ENCODE data around the gene TRNT1.

TRNT1 gene

DNA sequence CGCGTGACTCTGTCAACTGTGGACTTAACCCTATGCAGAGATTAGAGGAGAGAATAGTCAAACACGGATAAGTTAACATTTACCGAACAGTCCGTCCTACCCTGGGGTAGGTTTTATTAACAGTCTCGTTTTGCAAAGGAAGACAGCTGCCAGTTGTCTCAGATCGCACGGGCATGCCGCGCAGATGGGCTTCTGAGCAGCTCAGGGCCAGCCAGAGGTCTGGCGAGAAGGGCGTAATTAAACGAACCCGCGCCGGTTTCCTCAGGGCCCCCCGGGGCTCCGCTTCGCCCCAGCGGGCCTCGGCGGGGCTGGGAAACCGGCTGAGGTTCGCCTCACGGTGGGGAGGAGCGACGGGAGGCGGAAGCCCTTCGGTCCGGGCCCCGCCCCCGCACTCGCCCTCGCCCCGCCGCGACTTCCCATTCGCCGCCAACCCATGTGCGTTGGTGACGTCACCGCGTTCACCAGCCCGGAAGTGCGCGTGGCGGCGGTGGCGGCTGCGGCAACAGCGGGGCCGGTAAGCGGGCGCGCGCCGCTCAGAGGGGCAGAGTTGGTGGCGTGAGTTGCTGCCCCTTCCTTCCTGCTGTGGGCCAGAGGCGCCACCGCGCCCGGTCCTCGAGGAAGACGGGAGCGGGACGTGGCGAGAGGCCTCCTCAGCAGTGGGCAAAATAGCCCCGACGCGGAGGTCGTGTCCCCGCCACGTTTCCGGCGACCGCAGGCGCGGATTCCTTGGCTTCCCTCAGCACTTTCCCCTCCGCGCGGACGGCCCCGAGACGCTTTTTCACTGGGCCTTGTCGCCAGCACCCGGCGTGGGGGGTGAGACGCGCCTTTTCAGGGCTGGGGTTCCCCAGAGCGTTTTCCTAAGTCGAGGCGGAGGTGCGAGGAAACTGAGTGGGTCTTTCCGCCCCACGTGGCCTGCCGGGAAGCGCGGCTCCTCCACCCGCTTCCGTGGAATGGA is at the start of gene TRNT1:
TRNT1 (plus strand) TSS at position 464 of the 955 bp plus-strand sequence. CDS start 2,101 bp downstream, outside the sequence.
- peak; percentile 80 for DNase-seq

DNA sequence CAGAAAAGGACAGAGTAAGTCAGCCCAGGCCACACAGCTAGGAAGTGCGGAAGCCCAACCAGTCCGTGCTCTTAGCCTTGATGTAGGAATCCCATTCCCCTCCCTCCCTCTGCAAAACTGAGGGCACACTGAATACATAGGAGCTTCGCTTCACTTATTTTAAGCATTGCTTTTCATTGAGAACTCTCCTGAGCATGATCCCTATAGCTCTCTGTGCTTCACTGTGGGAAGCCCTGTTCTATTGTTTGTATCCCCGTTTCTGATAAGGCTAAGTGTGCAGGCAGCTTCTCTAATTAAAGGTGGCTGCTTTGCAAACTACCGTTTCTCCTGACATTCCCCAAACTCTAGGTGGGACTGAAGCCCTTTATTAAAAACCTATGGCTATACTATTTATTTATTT is 46.4 kb upstream of the TRNT1 start:
- DNase-seq = no peak

DNA sequence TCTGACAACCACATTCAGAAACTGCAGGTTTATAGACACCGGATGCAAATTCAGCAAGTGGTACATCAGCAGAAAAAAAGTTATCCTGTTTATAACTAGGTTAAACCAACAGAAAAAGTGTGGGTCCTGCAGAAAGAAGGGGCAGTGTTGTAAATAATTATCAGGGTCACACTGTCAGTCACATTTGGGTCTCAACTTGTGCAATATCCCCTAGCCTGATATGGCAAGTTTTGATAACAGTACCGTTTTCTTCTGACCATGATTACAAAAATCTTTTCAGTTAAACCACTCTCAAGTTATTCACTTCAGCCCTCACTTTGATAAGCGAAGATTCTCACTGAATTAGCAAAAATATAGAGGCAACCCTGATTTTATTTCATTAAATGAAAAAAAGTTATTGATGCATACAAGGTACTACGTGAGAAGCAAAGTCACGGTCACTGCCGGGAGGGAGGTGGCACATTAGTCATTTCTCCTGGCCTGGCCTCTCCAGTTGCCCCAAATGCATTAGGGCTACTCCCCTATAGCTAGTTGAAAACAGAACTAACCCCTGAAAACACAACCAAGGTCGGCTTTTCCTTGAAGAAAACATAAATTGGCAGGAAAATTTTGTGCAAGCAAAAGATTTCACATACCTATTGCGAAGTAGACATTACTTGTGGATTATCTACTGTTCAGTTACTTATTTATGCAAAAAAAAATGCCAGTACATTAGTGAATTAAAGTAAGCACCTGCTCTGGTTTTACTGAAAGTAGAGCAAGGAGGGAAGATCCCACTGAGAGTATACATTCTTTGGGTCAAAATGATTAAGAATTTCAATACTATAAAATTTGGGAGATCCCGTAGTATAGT is 45.1 kb upstream of the TRNT1 start:
- no peak for DNase-seq

DNA sequence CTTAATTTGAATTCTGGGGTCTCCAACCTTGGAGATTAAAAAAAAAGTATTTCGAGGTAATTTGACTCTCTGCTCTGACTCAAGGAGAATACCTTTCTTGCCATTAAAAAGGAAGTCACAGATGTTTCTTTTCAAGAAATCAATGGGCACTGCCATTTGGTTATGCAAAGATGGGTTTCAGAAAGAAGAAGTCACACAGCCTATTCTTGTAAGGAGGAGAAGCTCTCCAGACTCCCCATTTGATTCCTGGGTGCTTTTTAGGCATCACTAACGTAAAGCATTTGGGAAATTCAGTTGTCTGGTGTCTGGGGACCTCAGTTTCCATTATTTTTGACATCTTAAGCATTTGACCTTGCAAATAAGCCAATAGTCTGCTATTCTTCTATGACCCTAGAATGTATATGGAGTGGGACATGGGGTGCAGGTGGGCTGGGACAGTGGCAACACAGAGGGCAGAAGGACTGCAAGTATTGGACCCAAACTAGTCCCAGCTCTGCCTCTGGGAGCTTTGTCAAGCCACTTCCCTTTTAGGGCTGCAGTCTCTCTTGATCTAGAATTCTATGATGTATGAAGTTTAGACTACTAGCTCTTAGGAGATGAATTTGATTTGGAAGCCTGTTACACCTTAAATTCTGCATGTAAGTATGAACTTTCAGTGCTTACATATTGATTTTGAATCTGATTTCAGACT is 44.4 kb upstream of the TRNT1 start:
- DNase-seq = no peak

DNA sequence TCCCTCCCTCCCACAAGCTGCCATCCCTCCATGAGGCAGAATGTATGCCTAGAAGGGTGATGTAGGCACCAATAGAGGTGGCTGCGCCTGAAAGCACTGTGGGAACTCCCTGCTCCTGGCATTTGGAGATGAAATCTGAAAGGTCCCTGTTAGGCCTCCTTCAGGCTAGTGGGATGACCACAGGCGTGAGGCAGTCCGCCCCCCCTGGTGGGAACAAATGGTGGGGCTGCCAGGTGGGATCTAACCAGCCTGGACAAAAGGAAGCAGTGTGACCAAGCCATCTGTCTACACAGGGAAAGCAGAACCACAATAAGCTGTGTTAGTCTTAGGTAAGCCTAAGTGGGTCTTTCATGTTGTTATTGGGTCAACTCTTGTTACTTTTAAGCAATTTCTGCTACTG is 41.9 kb upstream of the TRNT1 start:
- DNase-seq = no peak

DNA sequence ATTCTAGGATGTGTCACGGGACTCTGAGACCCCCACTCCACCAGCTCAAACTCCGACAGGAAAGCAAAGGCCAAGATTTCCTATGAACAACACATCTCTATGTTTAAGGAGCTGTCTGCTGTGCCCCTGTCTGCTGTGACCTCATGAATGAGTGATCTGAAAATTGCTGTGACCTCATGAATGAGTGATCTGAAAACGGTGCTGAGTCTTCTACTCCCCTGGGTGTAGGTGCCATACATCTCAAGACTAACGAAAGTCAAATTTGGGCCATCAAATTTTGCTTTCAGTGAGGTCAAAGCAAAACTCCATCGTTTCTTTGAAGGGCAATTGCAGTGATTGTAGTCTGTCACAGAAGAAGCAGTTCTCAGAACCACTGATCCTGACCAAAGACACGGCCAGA is 41.0 kb upstream of the TRNT1 start:
- DNase-seq = no peak

DNA sequence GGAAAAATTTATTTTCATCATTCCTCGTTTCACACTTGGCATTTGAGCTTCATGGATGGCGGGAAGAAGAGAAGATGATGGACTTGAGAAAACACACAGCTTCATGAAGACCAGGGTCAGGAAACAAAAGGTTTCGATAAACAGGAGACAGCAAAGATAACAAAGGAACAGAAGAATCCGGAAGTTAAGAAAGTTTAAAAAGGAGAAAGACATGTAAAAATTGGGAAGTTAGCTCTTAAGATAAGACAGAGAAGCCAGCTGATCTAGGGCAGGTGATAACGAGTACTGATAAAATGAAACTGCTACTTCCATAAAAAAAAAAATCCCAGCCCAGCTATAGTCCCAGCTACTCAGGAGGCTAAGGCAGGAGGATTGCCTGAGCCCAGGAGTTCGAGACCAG is 40.5 kb upstream of the TRNT1 start:
- no peak for DNase-seq

DNA sequence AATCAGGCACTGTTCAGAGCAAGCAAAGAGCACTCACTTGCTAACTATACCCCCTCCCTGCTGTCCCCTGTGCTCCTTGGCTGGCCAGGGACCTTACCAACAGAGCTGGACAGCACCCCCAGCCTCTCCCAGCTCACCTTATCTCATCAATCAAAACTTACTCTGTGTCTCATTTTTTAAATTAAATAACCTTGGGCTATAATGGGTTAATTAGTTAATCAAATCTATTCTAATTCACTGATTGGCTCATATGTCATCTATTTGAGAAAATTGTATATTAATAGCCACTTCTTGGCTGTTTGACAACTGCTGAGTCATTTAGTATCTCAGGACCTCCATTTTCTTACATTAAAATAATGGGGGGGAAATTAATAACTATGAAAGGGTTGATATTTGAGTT is 39.5 kb upstream of the TRNT1 start:
- DNase-seq = no peak

DNA sequence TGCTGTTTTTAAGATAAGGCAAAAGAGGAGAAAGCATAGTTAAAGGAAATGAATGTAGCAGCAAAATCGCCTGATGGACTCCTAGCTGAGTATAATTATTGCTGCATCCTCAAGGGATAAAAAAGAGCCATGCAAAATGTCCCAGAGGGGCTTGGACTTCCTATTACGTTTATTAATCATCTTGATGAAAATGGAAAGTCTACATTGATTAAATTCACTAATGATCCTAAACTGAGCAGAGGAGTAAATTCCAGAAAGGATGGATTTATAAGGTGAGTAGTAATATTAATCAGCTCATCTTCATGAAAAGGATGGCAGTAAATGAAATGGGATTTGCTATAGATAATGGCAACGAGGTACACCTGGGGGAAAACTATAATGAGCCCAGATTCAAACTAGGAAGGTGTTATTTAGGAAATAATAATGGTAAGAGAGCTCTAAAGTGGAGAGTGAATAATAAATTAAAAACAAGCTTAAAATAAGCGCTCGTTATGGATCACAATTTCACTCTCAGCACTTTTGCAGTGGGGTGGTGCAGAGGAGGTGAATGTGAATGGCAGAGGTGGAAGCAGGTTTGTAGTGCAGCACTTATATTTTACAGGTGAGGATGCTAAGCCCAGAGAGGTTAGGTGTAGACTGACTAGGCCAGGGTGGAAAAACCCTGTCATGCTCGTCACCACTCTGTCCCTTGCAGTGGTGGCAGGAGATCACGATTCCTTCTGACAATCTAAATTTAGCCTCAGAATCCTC is 38.8 kb upstream of the TRNT1 start:
- DNase-seq = no peak

DNA sequence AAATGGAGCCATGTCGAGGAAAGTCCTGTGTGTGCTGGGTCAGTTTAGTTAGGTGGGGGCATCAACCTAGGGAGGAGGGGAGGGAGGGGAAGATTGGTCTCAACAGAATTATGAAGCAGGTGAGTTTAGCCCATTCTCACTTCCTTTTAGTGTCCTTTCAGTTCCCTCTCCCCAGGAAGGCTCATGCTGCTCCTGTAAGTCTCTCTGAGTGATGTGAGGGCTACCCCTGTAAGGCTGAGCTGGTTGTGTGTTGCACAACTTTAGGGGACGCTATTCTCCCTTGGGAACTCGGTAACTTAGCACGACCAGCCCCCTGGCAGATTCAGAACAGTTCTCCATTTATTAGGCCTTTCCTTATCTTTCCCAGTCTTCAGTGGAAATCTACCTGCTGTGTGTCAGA is 37.7 kb upstream of the TRNT1 start:
- DNase-seq = no peak

DNA sequence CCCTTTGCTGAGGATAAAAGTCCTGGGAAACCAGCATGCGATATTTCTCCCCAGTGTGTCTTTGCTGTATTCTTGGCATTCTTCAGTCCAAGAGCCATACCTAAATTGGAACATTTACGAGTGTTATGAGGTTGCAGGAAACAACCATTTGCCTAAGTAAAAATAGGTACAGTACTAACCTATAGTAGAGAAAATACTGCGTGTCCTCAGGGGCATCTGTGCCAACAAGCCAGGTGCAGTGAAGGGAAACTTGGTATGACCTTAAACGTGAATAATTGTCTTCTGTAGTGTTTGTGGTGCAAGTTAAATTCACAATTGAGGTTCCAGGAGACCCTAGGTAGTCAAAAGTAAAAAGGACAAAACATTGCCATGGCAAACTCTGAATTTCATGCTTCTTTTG is 28.8 kb upstream of the TRNT1 start:
- no peak for DNase-seq

DNA sequence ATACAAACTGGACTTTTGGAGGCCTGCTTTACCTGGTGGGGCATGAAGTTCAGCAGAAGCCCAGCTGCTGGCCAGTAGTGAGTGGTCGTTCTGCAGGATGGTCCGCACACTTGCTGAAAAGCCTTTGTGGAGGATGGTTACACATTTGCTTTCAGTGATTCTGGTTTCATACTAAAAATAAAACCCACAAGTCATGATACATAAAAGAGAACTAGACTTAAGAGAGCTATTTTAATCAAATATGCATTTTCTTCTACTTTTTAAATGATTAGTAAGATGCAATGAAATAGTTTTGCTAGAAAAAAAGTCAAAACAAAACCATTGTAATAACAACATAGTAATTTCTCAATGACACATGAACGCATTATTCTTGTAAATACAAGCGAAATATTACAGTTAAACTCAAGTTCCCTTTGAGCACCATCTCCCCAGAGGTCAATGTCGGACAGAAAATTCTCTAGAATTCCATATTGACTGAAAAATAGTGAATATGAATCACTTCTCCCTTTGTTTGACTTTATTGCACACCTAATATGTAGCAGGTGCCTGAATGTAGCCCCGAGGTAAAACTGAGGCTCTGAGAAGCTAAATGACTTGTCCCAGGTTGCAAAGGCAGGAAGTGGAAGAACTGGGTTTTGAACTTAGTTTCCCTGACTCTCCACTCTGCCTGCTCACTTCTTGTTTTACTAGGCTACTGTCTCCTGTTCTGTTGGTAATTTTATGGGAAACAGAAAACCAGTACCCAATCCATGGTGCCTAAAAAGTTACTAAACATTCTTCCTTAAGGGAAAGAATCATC is 24.9 kb upstream of the TRNT1 start:
- no peak for DNase-seq

DNA sequence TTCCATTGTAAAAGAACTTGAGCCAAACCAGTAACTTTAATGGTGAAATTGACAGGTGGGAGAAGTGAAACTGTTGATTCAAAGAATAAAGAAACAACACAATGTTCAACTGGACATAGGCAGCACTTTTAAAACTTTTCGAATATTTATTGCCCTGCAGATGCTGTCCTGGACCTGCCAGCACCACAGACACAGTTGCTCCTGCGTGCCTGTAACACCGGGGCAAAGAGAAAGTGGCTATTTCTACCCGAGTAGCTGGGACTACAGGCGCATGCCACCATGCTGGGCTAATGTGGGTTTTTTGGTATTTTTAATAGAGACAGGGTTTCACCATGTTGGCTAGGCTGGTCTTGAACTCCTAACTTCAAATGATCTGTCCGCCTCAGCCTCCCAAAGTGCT is 24.0 kb upstream of the TRNT1 start:
- DNase-seq = no peak

DNA sequence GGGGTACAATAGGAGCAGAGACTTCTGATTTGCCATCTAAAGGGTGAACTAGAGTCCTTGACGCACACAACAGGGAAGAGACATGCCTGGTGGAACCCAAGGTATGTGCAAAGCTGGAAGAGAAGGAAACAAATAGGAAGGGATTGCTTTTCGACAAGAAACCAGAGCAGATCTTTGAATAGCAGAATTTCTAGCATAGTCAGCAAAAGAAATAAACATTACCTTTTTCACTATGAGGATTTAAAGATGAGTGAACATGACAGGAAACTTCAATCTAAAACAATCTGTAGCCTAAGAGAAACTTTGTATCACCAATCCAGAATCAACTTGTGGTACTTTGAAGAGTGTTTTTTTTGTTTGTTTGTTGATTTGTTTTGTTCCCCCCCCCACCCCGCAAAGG is 21.5 kb upstream of the TRNT1 start:
- no peak for DNase-seq

DNA sequence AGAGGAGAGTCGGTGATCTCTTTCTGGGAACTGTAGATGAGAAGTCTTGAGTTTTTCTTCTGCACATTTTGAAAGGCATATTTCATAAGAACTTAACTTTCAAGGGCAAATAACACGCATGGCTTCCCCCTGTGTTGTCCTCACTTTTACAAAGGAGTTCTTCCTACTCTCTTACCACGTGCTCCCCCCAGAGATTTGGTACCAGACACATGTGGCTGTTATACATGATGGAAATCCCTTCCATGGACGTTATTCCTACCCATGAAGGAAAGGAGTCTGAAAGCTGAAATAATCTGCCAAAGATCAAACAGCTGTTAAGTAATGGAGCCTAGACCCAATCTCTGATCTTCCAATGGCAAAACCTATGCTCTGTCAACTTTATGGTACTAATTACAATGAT is 20.9 kb upstream of the TRNT1 start:
- no peak for DNase-seq

DNA sequence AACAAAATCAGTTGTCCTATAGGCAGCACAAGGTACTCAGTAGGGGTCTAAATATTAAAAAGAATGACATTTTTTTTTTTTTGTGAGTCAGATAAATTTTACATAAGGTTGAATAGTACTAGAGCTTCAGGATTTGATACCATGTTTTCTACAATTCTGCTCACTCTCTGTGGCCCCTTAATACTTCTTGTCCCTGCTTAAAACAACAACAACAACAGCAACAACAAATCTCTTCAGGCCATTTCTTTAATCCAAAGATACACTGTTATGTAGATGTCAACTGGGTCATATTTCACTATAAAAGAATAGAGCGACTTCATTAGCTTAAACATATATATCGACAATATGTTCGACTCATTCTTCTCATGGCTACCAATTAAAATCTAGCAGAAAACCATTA is 19.6 kb upstream of the TRNT1 start:
- no peak for DNase-seq

DNA sequence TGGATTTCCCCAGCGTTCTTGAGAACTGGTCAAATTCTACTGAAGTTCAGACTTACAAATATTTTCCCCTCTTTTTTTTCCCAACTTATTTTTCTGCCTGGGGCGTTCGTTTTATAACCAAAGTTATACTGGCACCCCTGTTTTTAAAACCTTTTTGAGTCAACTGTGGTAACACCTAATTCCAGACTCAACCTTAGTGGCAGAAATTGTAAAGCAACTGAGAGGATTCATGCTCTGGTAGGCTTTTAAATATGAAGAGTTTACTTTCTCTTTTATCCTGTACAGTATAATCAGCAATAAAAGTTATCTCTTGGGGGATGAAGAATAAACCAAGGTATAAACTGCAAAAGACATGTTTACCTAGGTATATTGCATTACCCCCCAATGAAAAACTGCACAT is 18.9 kb upstream of the TRNT1 start:
- DNase-seq = no peak

DNA sequence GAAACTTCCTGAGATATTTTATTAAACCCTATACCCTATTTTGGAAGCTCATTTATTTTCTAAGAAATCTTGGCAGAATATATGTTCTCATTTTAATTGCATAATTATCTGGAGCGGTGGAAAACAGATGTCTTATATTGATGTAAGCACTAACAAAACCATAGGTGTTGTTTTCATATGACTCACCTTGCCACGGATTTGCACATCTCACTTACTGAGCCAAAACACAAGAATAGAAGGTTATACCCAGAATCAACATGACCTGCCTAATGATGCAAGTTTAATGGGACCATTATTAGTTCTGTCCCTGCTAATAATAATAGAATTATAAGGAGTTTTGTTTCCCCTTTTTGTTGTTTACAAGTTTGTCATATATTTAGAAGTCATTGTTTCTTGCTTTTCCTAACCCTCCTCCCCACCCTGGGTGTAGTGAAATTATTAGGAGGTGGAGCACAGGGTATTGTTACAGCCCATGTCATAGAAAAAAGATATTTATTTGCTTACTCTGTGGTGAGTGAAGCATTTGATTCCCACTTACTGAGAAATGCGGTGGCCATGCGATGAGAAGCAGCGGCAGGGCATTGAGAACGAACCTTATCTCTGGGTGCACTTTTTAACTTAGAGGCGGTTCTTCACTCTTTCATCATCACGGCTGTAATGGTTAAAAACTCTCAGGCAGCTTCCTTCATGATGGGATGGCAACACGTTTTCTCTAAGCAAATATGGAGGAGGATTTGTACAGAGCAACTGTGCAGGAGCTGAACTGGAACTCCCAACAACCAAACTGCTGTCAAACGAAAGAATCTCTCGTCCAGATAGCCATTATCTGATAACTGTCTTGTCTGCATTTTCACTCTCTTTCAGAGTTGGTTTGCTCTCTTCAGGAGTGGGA is 17.1 kb upstream of the TRNT1 start:
- DNase-seq = no peak

DNA sequence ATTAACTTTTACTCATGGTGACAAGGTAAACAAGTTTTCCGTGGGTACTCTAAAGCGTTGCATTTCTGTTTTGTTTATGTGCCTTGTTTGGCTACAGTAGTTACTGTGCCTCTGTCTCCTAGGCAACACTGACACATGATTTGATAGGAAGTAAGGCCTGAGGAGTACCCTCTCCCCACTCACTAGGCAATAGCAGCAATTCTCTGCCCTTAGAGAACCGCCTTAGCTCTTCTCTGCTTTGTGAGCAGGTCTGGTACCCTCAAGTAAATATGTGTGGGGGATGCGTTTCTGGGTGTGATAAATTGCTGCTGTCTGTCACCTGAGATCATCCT is 16.5 kb upstream of the TRNT1 start, which contains the start of gene IL5RA:
IL5RA (minus strand) TSS at position 76 of the 332 bp plus-strand sequence. CDS start 5,390 bp downstream, outside the sequence.
- DNase-seq = peak; percentile 35

DNA sequence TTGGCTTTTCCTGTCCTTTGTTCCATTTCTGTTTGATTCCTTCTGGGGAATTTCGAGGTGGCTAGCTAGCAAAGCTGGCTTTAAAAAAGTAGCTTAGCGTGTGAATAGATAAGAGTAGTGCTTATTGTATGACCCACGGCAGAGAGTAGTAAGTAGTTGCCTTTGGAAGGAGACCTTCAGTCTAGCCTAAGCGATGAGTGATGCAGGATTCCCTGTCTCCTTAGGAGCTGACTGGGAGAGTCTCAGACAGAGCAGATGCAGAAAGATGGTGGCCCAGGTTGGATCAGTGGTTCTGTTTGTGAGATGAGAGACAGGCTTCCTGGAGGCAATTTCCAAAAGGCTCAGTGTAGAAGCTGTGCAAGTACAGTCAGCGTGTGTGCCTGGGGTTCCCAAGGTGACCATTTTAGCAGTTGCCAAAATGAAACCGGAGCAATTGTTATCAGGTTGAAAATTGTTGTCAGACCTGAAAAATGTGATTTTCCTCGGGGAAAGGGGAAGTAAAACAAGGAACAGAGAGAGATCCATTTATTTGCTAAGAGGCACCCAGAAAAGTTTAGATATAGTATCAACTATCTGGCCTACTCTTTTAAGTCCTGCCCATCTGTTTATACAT is 15.9 kb upstream of the TRNT1 start:
- DNase-seq = no peak

Measured in kidney glomerular epithelial cell (primary cell).